Upper lobe of right lung (tissue), 1 donor: ENCODE data around the gene NDRG3. TPM values are rescaled to one million over a fixed set of nuclear protein-coding genes. Genes with fewer than 3 reads are reported as not detected.
"Not testable (repeated sequence)": the region's sequence is repeated elsewhere in the genome, so short reads cannot be mapped to it uniquely, and the experiment has no call there.

Experiments
- ATAC-seq: fragments of 200-7000 bp; cut with Tn5 transposase; one replicate; pipeline ENCODE4 v1.9.1; 2020; ENCODE audit warnings: mild to moderate bottlenecking, moderate library complexity
- DNase-seq: peaks from one replicate; pipeline ENCODE4 v3.0.0-alpha.2; 2020
- H3K27ac ChIP-seq: fragments of 200-600 bp; one replicate; pipeline ENCODE4 v1.8.0; 2022
- H3K27me3 ChIP-seq: fragments of 200-600 bp; one replicate; pipeline ENCODE4 v1.8.0; 2022; ENCODE audit warnings: mild to moderate bottlenecking
- H3K36me3 ChIP-seq: fragments of 200-600 bp; one replicate; pipeline ENCODE4 v1.8.0; 2022
- H3K4me1 ChIP-seq: fragments of 200-600 bp; one replicate; pipeline ENCODE4 v1.8.0; 2022
- H3K4me3 ChIP-seq: fragments of 200-600 bp; one replicate; pipeline ENCODE4 v1.8.0; 2022; ENCODE audit warnings: mild to moderate bottlenecking
- H3K9me3 ChIP-seq: fragments of 200-600 bp; one replicate; pipeline ENCODE4 v1.8.0; 2022
- CTCF ChIP-seq: fragments of 200-600 bp; IDR thresholded peaks from one replicate; pipeline ENCODE4 v1.8.0; 2022; ENCODE audit warnings: antibody characterized with exemption
- intact Hi-C: fragments of 100-400 bp; cut with DNase I; formaldehyde crosslinking; loops from one replicate; pipeline ENCODE4 v1.11.0; 2022
- total RNA-seq: library from RNA; stranded (reverse); fragmentation: NEBNext Ultra II Directional; extraction: Animal tissue kit (Norgen Biotek cat#: 25700); gene quantifications from one replicate; pipeline ENCODE4 v1.2.1, GENCODE V29; 2021
- donor health status: DM: no; HTN: yes; CAD: no; lungs with severe emphysema.

NDRG3 gene
- total RNA-seq, 1 donor from 2014 or later, result 30.3 TPM

DNA sequence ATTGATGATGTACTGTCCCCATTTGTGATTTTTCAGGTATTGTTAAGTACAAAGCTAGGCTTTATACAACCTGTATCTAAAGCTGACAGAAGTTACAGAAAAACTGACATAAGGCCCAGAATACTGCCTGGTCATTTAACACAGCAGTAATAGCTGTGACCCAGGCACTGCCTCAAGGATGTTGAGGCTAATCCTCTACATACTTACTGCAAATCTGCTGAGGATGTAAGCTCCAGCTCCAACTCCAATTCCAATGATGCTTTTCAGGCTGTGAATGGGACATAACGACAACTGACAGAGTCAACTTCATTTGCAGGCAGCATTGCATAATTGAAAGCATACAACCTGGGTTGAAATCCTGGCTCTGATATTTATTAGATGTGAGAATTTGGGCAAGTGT lies 63.6 kb downstream of the NDRG3 start:
- no peaks in the 10 kb centered on the region for H3K27me3 ChIP-seq
- no peaks in the 10 kb centered on the region for H3K4me1 ChIP-seq
- intact Hi-C loops, result no loop called here
- H3K4me3 ChIP-seq, result no peak overlapping the region
- no peaks in the 10 kb centered on the region for H3K9me3 ChIP-seq
- DNase-seq (no peak), ATAC-seq (no peak)
- H3K27ac ChIP-seq, result no peak overlapping the region
- H3K36me3 ChIP-seq, result peaks cover 48% of the 10 kb centered on the region
- TF ChIP-seq CTCF, result no peak

DNA sequence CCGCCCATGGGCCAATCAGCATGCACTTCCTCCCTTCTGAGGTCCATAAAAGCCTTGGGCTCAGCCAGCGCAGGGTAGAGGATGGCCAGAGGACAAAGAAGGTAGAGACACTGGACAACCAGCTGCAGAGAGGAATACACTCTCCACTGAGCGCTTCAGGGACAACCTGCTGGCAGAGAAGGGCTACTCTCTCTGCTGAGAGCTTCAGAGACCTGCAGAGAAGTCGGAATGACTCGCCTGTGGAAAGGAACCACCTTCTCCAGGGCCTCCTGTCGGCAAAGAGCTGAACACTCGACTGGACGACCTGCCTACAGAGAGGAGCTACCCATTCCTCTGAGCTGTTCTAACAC lies 68.5 kb downstream of the NDRG3 start:
- H3K4me3 ChIP-seq, result no peak overlapping the region
- H3K27ac ChIP-seq, result no peak overlapping the region
- DNase-seq, result no peak
- intact Hi-C loops, result no loop called here
- no peaks in the 10 kb centered on the region for H3K27me3 ChIP-seq
- H3K9me3 ChIP-seq, result no peaks in the 10 kb centered on the region
- no peak for TF ChIP-seq CTCF
- no peak for ATAC-seq
- H3K36me3 ChIP-seq, result peaks cover 32% of the 10 kb centered on the region
- no peaks in the 10 kb centered on the region for H3K4me1 ChIP-seq

GRCh38 chr20:36676701-36677421 lies 69.0 kb downstream of the NDRG3 start:
- Histone ChIP-seq H3K27ac (no peak overlapping the region), H3K9me3 (no peaks in the 10 kb centered on the region), H3K36me3 (peaks cover 28% of the 10 kb centered on the region), H3K4me3 (no peak overlapping the region), H3K27me3 (no peaks in the 10 kb centered on the region), H3K4me1 (no peaks in the 10 kb centered on the region)
- intact Hi-C loops, result no loop called here
- ATAC-seq (peak; percentile 21), DNase-seq (no peak)
- no peak for TF ChIP-seq CTCF

- ATAC-seq, H3K27me3 ChIP-seq, H3K4me3 ChIP-seq, DNase-seq, H3K9me3 ChIP-seq, H3K4me1 ChIP-seq, H3K27ac ChIP-seq, intact Hi-C loops: not testable (repeated sequence)
- peaks cover 30% of the 10 kb centered on the region for H3K36me3 ChIP-seq
These were observed 70.3 kb downstream of the NDRG3 start for GRCh38 chr20:36675545-36675944.

GRCh38 chr20:36672991-36673390 lies 72.9 kb downstream of the NDRG3 start:
- no peaks in the 10 kb centered on the region for H3K27me3 ChIP-seq
- H3K27ac ChIP-seq, result no peak overlapping the region
- peaks cover 16% of the 10 kb centered on the region for H3K36me3 ChIP-seq
- ATAC-seq (no peak), DNase-seq (no peak)
- no peak overlapping the region for H3K4me3 ChIP-seq
- H3K9me3 ChIP-seq, result no peaks in the 10 kb centered on the region
- TF ChIP-seq CTCF, result no peak
- H3K4me1 ChIP-seq, result no peaks in the 10 kb centered on the region
- intact Hi-C loops, result no loop called here

GRCh38 chr20:36670665-36671357 lies 75.1 kb downstream of the NDRG3 start:
- H3K36me3 ChIP-seq, result peaks cover 19% of the 10 kb centered on the region
- no peak for ATAC-seq
- TF ChIP-seq CTCF, result no peak
- no peaks in the 10 kb centered on the region for H3K4me1 ChIP-seq
- DNase-seq, result no peak
- no peak overlapping the region for H3K27ac ChIP-seq
- no peak overlapping the region for H3K4me3 ChIP-seq
- no peaks in the 10 kb centered on the region for H3K9me3 ChIP-seq
- intact Hi-C loops, result no loop called here
- H3K27me3 ChIP-seq, result no peaks in the 10 kb centered on the region
